HCEC 1CT (cell line): ENCODE results near the gene NOTCH4.

Experiments used
- DNase-seq: peaks from one replicate; pipeline ENCODE4 v3.0.0-alpha.2; 2017

Gene NOTCH4

DNA sequence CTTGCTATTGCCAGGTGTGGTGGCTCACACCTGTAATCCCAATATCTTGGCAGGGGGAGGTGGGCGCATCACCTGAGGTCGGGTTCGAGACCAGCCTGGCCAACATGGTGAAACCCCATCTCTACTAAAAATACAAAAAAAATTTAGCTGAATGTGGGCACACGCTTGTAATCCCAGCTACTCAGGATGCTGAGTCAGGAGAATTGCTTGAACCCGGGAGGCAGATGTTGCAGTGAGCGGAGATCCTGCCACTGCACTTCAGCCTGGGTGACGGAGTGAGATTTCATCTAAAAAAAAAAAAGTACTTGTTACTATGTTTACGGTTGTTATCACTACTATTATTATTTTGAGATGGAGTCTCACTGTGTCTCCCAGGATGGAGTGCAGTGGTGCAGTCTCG is 67.0 kb downstream of the NOTCH4 start:
- no peak for DNase-seq

DNA sequence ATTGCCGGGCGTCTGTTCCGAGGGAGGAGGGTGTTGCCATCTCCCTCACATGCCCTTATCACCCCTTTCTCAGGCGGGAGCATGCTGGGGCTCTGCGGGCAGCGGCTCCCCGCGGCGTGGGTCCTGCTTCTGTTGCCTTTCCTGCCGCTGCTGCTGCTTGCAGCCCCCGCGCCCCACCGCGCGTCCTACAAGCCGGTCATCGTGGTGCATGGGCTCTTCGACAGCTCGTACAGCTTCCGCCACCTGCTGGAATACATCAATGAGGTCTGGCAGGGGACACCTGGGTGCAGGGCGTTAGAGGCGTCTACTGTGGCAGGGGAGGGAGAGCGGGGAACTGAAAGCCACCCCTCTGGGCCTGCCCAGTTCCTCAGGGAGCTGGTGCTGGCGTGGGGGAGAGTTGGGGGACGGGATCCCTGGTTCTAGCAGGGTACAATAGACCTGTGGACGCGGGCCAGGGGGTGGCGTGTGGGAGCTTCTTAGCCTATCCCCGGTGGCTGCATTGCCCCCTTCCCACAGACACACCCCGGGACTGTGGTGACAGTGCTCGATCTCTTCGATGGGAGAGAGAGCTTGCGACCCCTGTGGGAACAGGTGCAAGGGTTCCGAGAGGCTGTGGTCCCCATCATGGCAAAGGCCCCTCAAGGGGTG is 69.2 kb downstream of the NOTCH4 start:
- DNase-seq, result peak; percentile 53

DNA sequence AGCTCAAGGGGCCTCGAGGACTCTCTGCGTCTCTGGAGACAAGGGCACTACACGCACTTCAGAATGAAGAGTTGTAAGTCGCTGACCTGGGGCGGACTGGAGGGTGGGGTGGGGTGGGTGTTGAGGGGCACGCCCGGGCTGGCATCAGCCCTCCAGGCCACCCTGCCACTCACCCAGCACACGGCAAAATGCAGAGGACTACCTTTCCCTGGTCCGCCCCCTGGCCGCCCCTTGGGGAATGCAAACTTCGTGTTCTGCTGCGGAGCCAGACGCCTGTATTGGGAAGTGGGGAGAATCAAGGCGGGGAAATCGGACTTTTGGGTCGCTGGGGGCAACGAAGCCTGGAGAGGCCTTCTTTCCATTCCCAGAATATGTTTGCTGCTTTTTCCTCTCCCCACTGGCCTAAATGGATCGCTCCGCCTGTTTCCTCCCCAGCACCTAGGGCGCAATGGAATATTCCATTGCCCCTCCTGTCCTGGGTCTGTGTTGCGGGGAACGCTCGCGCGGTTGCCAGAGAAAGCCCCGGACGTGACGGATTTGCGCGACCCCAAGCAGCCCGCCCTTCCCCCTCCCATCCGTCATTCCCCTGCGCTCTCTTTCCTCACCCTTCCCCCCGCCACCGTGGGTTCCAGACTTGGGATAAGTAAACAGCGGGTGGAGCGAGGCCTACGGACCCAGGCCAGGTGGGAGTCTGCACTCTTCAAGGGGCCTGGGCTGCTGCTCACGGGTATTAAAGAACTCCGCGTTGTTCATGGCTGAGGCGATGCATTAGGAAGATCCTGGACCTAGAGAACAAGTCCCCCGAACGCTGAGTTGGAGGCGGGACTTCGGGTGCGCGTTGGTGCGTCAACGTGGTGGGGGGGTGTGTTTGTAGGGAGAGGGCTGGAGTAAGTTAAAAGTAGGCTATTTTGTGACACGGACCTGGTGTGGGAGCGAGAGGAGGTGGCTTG is 70.0 kb downstream of the NOTCH4 start, which contains the start of gene PPT2:
Gene PPT2, plus strand, starts transcription at position 578 of the 950 bp plus-strand sequence. CDS start 454 bp downstream, outside the sequence.
- DNase-seq, result peak; percentile 93

DNA sequence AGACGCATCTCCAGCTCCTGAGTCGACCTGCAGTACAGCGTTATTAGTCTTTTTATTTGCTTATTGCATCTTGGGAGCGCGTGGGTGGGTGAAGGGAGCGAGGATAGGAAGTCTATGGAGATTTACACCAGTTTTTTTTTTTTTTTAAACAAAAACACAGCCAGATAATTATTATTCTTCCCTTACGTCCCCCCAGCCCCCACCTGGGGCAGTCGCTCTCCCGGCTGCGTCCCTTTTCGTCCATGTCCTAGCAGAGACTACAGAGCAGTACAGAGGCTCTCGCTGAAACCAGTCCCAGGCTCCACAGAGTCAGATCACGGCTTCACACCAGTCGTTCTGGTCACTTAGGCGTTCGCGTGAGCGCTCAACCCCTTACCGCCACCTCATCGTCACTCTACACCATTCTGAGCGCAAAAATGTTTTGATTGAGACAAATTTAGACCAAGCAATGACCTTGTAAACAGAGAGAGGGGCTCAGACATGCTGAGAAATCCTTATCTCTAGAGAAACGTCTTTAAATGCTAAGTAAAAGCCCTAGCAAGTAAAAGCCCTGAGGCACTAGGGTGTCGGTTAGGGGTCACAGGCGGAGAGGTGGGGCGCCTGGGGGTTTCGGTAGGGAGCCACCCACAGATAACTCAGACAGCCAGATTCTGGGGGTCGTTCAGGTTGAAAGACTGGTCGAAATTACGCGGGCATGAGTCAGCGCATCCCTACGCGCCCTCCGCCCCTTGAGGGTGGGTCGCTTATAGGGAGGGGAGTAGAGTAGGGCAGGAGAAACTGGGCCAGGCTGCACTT is 70.9 kb downstream of the NOTCH4 start:
- peak; percentile 31 for DNase-seq

DNA sequence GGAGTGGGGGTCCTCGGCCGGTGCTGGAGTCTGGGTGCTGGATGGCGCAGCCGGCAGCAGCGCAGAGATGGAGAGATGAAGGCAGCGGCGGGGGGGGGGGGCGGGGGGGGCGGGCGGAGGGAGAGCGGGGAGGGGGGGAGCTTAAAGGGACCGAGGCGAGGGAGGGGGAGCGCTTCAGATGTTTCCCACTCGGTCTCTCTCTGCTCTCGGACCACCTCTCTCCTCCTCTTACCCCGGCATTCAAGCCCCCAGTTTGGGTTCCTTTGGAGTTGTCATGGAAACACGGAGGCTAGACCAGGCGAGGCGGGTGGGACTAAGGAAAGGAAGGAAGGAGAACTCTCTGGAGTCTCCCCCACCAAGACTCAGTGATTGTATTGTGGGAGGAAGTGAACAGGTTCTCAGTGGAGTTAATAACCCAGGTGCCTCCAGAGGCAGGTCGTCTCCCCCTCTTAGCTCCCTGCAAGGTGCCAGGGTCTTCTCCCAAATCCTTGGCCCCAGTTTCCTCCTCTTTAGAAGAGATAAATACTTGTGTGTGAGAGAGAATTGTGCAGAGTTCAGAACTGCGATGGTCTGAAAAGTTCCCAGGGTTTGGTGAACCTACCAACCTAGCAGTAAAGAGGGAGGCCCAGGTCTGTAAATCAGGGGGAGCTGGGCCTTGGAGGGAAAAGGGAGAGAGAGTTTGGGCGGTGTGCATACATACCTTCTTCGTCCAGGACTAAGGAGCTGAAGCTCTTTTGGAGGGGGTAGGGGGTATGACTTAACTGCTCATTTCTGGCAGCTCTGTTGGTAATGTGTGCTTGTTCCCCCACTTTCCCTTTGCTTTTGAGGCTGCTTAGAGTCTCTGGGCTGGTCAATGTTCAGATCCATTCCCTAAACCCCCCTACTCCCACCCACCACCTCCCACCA is 71.8 kb downstream of the NOTCH4 start, which contains the start of gene PRRT1:
Gene PRRT1, minus strand, starts transcription at position 77 of the 906 bp plus-strand sequence. CDS start 112 bp downstream, outside the sequence.
- DNase-seq, result no peak

DNA sequence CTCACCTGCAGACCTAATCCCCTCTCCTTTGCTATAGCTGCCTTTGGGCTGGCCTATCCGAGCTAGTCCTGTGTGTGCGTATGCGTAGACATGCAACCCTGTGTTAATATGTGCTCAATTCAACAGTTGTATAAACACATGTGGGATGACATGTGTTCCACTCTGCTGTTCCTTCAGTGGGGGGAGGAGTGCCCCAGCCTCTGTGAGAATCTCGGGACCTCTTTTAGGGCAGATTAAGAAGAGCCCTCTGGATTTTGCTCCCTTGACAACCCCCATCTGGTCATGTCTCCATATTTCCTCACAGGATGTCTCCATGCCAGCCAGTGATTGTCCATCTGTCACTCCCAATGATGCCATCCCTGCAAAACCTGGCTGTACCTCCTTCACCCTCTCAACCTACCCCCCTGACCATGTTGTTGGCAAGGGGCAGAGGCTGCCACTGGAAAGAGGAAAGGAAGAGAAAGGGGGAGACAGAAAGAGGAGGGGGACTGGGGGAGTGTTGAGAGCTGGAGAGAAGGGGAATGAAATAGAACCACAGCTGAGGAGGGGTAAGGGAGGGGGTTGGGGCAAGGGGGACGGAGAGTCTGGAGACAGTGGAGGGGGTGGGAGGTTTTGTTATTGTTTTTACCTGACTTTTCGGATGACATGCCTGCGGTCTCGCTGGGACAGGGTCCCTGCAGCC is 72.5 kb downstream of the NOTCH4 start:
- DNase-seq, result no peak

DNA sequence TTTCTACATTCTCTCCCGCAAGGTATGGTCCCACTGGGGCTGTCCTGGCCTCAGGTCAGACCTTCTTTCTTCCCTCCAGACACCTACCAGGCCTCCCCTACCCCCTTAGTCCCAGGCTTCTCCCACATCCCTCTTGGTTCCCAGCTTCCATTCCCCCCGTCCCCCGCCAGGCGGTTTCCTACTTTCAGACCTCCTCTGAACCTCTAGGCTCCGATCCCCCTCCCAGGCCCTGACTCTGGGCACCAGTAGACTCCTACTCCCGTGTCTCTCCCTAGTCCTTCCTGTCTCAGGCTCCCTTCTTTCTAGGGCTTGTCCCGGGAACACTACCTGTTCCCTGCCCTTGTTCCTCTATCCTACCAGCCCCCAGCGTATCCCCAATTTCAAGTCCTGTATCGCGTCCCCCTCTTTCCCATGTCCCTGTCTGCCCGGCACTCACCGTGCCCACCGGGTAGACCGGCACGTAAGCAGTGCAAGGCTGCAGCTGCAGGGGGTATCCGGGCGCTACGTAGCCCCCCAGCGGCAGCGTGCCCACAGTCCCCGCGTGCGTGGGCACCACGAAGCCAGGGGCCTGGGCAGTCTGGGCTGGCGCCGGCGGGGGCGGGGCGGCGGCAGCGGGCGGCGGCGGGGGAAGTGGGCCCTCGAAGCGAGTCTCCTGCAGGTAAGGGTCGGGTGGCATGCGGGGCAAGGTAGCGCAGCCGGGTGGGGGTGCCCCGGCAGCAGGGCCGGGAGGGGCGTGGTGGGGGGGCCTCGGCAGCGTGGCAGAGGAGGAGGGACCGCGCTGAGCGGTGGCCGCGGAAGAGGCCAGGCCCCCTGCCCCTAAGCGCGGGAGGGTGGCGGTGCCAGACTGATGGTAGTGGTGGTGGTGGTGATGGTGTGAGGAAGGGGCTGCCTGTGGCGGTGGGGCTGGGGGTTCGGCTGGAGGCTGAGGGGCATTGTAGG is 73.7 kb downstream of the NOTCH4 start:
- no peak for DNase-seq

DNA sequence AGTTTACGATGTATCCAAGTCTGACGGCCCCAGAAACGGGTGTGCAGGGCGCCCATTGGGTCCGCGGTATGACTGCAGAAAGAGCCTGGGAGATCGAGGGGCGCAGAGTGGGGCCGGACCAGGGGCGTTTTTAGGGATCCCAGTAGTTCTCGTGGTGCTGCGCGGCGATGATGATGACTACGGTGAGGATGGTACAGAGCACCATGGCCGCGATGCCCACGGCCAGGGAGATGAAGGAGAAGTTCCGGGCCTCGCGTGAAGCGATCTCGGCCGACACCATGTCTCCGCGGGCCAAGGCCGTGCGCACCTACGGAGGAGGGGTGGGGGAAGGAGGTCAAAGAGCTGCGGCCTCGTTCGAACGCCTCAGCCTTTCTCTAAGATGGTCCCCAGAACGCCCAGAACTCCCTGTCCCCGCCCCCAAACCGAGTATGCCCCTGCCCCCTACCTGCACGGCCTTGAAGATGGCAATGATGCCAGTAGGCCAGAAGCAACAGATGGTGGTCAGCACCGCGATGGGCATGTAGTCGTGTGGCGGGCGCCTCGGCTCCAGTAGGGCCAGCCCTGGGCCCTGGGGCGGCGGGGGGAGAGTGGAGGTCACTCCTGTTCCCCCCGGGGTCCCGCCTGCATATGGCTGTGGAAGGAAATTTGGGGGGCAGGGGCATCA is 74.6 kb downstream of the NOTCH4 start:
- no peak for DNase-seq

DNA sequence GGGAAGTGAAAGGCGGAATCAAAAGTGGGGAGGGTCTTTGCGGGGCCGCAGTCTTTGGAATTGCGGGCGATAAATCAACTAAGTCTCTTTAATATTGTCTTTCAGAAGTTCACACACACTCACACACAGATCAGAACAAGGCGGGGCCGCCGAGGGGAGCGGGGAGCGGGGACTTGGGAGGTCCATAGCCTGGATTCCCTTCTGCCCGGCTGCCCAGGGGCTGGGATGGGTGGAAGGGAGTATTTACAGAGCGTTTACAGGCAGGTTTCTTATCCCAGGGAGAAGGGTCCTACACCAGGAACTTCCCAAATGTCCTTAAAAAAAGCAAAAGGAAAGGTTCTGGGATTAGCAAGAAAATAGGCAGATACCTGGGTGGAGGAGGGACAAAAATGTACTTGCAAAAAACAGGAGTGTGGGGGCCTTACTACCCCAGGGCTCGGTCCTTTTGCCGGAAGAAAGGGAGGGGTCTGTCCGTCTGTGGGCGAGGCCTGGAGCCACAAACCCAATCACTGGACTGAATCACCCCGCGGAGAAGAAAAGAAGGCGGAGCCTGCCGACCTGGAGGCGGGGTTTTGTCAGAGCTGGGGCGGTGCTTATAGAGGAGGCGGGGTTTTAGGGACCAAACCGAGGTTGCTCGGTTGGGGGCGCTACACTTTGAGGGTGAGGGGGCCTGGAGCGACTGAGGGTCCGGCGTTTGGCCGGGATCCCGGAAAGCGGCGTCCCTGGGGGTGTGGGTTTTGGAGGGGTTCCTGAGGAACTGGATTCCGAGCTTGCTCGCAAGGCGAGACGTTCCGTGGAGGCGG is 75.4 kb downstream of the NOTCH4 start:
- no peak for DNase-seq

DNA sequence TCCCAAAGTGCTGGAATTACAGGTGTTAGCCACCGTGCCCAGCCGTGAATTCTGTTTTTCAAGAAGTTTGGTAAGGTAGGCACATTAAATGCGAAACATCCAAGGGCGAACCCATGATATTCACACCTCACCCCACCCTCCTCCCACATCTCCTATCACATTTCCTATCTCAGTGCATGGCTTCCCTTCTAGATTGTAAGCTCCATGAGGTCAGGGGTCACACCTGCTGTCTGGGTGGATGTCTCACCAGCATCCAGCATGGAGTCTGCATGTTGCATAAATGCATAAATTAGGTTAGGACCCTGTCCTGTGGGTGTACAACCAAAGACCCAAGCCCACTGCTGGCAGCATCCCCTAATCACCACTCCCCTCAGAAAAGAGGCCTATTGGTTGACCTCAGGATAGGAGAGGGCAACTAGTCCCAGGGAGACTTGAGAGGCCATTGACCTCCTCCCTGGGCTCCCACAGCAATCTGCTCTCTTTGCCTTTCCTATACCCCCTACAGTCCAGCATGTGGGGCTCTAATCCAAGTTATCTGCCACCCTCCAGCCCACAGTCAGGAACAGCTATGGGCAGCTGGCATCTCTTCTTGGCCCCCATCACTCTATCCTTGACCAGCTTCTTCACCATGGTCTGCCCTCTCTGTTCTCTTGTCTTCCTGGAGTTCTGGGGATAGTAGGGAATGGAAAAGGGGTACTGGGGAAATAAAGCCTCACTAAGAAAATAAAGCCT is 76.3 kb downstream of the NOTCH4 start:
- no peak for DNase-seq

DNA sequence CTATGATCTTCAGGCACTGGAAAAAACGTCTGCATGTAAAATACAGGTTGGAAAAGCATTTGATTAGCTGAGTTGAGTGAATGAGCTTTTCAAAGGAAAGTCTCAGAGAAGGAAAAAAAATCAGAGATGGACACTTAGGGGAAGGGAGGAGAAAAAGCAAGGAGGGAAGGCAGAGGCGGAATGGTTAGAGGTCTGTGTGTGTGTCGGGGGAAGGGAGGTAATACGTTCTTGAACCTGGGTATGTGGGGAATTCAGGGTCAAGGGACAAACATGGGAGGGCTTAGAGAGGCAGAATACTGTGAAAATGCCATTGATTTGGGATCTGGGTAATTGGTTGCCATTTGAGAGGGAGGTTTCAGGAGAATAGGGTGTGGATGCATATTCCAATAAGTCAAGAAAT is 77.2 kb downstream of the NOTCH4 start:
- DNase-seq, result no peak

DNA sequence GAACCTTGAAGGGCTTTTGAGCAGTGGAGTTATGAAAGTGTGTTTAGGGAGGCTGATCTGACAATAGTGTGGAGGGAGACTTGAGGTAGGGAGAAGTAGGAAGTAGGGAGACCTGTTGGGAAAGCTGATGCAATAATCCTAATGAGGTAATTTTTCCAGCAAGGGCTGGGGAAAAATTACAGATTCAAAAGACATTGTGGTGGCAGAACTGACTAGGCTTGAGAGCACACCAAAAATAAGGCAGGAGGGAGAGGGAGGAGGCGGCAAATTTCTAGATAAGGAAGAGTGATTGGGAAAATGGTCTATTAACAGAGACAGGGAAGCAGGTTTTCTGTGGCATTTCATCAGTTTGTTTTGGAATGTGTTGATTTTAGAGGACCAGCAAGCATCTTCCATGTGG is 77.6 kb downstream of the NOTCH4 start:
- DNase-seq, result no peak
